BJ (cell line): Measurements from ENCODE around the gene CGREF1. TPM values are rescaled to one million over a fixed set of nuclear protein-coding genes. Genes with fewer than 3 reads are reported as not detected.

Experiments used
- CTCF ChIA-PET: fragments of 350-600 bp; formaldehyde crosslinking; extraction: SDS; loops from one replicate; lab custom pipeline; 2021; ENCODE audit warnings: antibody characterized with exemption, inconsistent platforms; lab: Yijun Ruan, JAX
- POLR2A ChIA-PET: fragments of 300-600 bp; sonication (Branson Sonifier 250); formaldehyde crosslinking; extraction: SDS; loops from one replicate; lab custom pipeline; 2021; ENCODE audit warnings: antibody characterized with exemption; lab: Charles Lee
- DNase-seq: peaks from one replicate; pipeline ENCODE4 v3.0.0-alpha.2; 2011; ENCODE audit warnings: low read depth
- H3K27me3 ChIP-seq: 2 replicates; pipeline ENCODE4 v1.6.0; 2011; ENCODE audit warnings: low read length; ENCODE audit not compliant: control insufficient read depth, insufficient read depth
- H3K36me3 ChIP-seq: 2 replicates; pipeline ENCODE4 v1.5.1; 2011; ENCODE audit warnings: low read length; ENCODE audit not compliant: control insufficient read depth, insufficient read depth
- H3K4me3 ChIP-seq: 2 replicates; pipeline ENCODE4 v1.5.1; 2011; ENCODE audit warnings: low read depth, mild to moderate bottlenecking, control low read depth, low read length
- CTCF ChIP-seq: IDR thresholded peaks from 2 replicates; pipeline ENCODE4 v1.5.1; 2011; ENCODE audit warnings: low read depth, mild to moderate bottlenecking, control low read depth, inconsistent platforms, low read length, moderate library complexity; ENCODE audit not compliant: insufficient read depth
- polyA plus RNA-seq: library from polyadenylated mRNA; depleted of rRNA; stranded (reverse); fragments of >200 nt; gene quantifications from 2 replicates; pipeline ENCODE4 v1.2.3, GENCODE V29; 2011

Gene CGREF1
- polyA plus RNA-seq, 1 experiment = 6.9 TPM

- Histone ChIP-seq H3K27me3 (peaks cover 4% of the 10 kb centered on the region; the same call in 1 of the 2 replicates), H3K4me3 (peak within 1 kb of the TSS; percentile 82), H3K36me3 (peaks cover 18% of the 10 kb centered on the region)
- POLR2A ChIA-PET = interaction anchor here (0.6 kb wide), 1 partner anchor 78 kb away, joined by 3 read pairs; the partner anchor contains the start of genes ATRAID and SLC5A6
- TF ChIP-seq CTCF = peak; percentile 50
- CTCF ChIA-PET = interaction anchor here (0.7 to 2.1 kb wide), 11 partner anchors 10 to 169 kb away, joined by 3 to 9 read pairs (median 5); partner anchors contain the start of gene ABHD1
- peak; percentile 77 for DNase-seq
Observed at GRCh38 chr2:27133905-27134780, 15.2 kb upstream of the CGREF1 start, which contains the start of gene PREB. Gene PREB (minus strand): TSS chr2:27134636. CDS start chr2:27134421, 215 bp downstream.

- ChIA-PET POLR2A (no interaction called here), CTCF (interaction anchor here (0.7 to 2.1 kb wide), 10 partner anchors 9 to 170 kb away, joined by 3 to 9 read pairs (median 5); partner anchors contain the start of gene ABHD1)
- H3K4me3 ChIP-seq = peak overlapping the region; percentile 82
Observed at GRCh38 chr2:27133195-27133875, 14.4 kb upstream of the CGREF1 start.

GRCh38 chr2:27131429-27131828, 12.5 kb upstream of the CGREF1 start:
- H3K4me3 ChIP-seq = no peak overlapping the region
- H3K36me3 ChIP-seq = peaks cover 19% of the 10 kb centered on the region
- POLR2A ChIA-PET = no interaction called here
- no peak for DNase-seq
- TF ChIP-seq CTCF = no peak
- no peaks in the 10 kb centered on the region for H3K27me3 ChIP-seq
- CTCF ChIA-PET = interaction anchor here (0.7 kb wide), 1 partner anchor 33 kb away, joined by 4 read pairs; no protein-coding TSS in a partner anchor

More at GRCh38 chr2:27133195-27133875, 14.4 kb upstream of the CGREF1 start:
- no peak for TF ChIP-seq CTCF
- Histone ChIP-seq H3K27me3 (no peaks in the 10 kb centered on the region), H3K36me3 (peaks cover 19% of the 10 kb centered on the region)
- DNase-seq = no peak

- no peak for TF ChIP-seq CTCF
Observed at GRCh38 chr2:27130396-27130795, 11.5 kb upstream of the CGREF1 start.

More at GRCh38 chr2:27130396-27130795, 11.5 kb upstream of the CGREF1 start:
- ChIA-PET POLR2A (no interaction called here), CTCF (no interaction called here)
- peaks cover 19% of the 10 kb centered on the region for H3K36me3 ChIP-seq
- no peak overlapping the region for H3K4me3 ChIP-seq
- no peaks in the 10 kb centered on the region for H3K27me3 ChIP-seq
- no peak for DNase-seq
